Bone marrow (tissue), 2 donors: ENCODE data around the gene ZC3H4.
"Not testable (repeated sequence)": the region's sequence is repeated elsewhere in the genome, so short reads cannot be mapped to it uniquely, and the experiment has no call there.

Experiments
- DNase-seq, 2 donors: peaks; one replicate each; lab custom pipeline; 2025; lab: John Stamatoyannopoulos, UW

Gene ZC3H4

GRCh38 chr19:47084879-47085439 lies 28.6 kb downstream of the ZC3H4 start:
- DNase-seq, result no peak

- DNase-seq, result no peak
Measured at GRCh38 chr19:47082493-47082892, 31.1 kb downstream of the ZC3H4 start.

GRCh38 chr19:47081095-47081494 lies 32.5 kb downstream of the ZC3H4 start:
- no peak for DNase-seq

GRCh38 chr19:47078351-47078750 lies 35.2 kb downstream of the ZC3H4 start:
- DNase-seq, result not testable (repeated sequence)

- no peak for DNase-seq
Measured at GRCh38 chr19:47075941-47076340, 37.6 kb downstream of the ZC3H4 start.

- peak in 1 of 2 donors; percentile 58 for DNase-seq
Measured at GRCh38 chr19:47075179-47075810, 38.3 kb downstream of the ZC3H4 start.

GRCh38 chr19:47074621-47075020 lies 39.0 kb downstream of the ZC3H4 start:
- peak in 1 of 2 donors; percentile 73 for DNase-seq

GRCh38 chr19:47073574-47073973 lies 40.0 kb downstream of the ZC3H4 start:
- no peak for DNase-seq

- DNase-seq, result no peak
Measured at GRCh38 chr19:47072323-47072722, 41.3 kb downstream of the ZC3H4 start.

GRCh38 chr19:47071731-47072130 lies 41.8 kb downstream of the ZC3H4 start:
- no peak for DNase-seq

- DNase-seq, result no peak
Measured at GRCh38 chr19:47070756-47071155, 42.8 kb downstream of the ZC3H4 start.

- DNase-seq, result no peak
Measured at GRCh38 chr19:47069795-47070194, 43.8 kb downstream of the ZC3H4 start.

- DNase-seq, result no peak
Measured at GRCh38 chr19:47068876-47069406, 44.6 kb downstream of the ZC3H4 start.

GRCh38 chr19:47068246-47068645 lies 45.3 kb downstream of the ZC3H4 start:
- no peak for DNase-seq

GRCh38 chr19:47067215-47067847 lies 46.2 kb downstream of the ZC3H4 start:
- DNase-seq, result no peak

GRCh38 chr19:47066376-47067214 lies 47.0 kb downstream of the ZC3H4 start:
- DNase-seq, result no peak

- no peak for DNase-seq
Measured at GRCh38 chr19:47065242-47065641, 48.3 kb downstream of the ZC3H4 start.

- no peak for DNase-seq
Measured at GRCh38 chr19:47063874-47064273, 49.7 kb downstream of the ZC3H4 start.

- DNase-seq, result no peak
Measured at GRCh38 chr19:47058621-47059022, 55.0 kb downstream of the ZC3H4 start.

- DNase-seq, result no peak
Measured at GRCh38 chr19:47057328-47057727, 56.2 kb downstream of the ZC3H4 start.

- DNase-seq, result no peak
Measured at GRCh38 chr19:47056411-47056810, 57.2 kb downstream of the ZC3H4 start.

GRCh38 chr19:47050562-47050961 lies 63.0 kb downstream of the ZC3H4 start:
- not testable (repeated sequence) for DNase-seq
